Epithelial cell of prostate (primary cell): ENCODE results near the gene SUV39H2.
"Not testable (repeated sequence)": the region's sequence is repeated elsewhere in the genome, so short reads cannot be mapped to it uniquely, and the experiment has no call there.

ENCODE experiments used
- DNase-seq: peaks from one replicate; pipeline ENCODE4 v3.0.0-alpha.2; 2011; ENCODE audit warnings: low read depth, low spot score
- H3K27ac ChIP-seq: fragments of 450-650 bp; 2 replicates; pipeline ENCODE4 v1.5.1; 2017; ENCODE audit warnings: mild to moderate bottlenecking

Gene SUV39H2

GRCh38 chr10:14926061-14926470 lies 47.4 kb downstream of the SUV39H2 start:
- peak overlapping the region; percentile 49 for H3K27ac ChIP-seq
- peak; percentile 66 for DNase-seq

GRCh38 chr10:14926722-14927416 lies 48.2 kb downstream of the SUV39H2 start:
- DNase-seq = no peak
- peak overlapping the region; percentile 49 for H3K27ac ChIP-seq

GRCh38 chr10:14930610-14931009 lies 51.9 kb downstream of the SUV39H2 start:
- H3K27ac ChIP-seq = no peak overlapping the region
- DNase-seq = no peak

- no peak overlapping the region for H3K27ac ChIP-seq
- no peak for DNase-seq
Observed at GRCh38 chr10:14936584-14936983, 57.9 kb downstream of the SUV39H2 start.

GRCh38 chr10:14938971-14939370 lies 60.3 kb downstream of the SUV39H2 start:
- not testable (repeated sequence) for H3K27ac ChIP-seq, DNase-seq

GRCh38 chr10:14942147-14942949 lies 63.7 kb downstream of the SUV39H2 start:
- not testable (repeated sequence) for DNase-seq
- peak overlapping the region; percentile 17 for H3K27ac ChIP-seq

- DNase-seq = not testable (repeated sequence)
- peak overlapping the region; percentile 17 for H3K27ac ChIP-seq
Observed at GRCh38 chr10:14942950-14943338, 64.3 kb downstream of the SUV39H2 start.

- no peak for DNase-seq
Observed at GRCh38 chr10:14945108-14945507, 66.4 kb downstream of the SUV39H2 start.

GRCh38 chr10:14947268-14947667 lies 68.6 kb downstream of the SUV39H2 start:
- no peak for DNase-seq
- H3K27ac ChIP-seq = no peak overlapping the region

More at GRCh38 chr10:14945108-14945507, 66.4 kb downstream of the SUV39H2 start:
- peak overlapping the region; percentile 54 for H3K27ac ChIP-seq

GRCh38 chr10:14949291-14949690 lies 70.6 kb downstream of the SUV39H2 start:
- no peak overlapping the region for H3K27ac ChIP-seq
- DNase-seq = no peak

- peak overlapping the region; percentile 88 for H3K27ac ChIP-seq
- DNase-seq = no peak
Observed at GRCh38 chr10:14952851-14953423, 74.3 kb downstream of the SUV39H2 start.

- DNase-seq = no peak
- peak overlapping the region; percentile 88 for H3K27ac ChIP-seq
Observed at GRCh38 chr10:14953424-14954000, 74.8 kb downstream of the SUV39H2 start.
